NCI-H69 (cell line): ENCODE data around the gene GOLGA6L2.
"Not testable (repeated sequence)": the region's sequence is repeated elsewhere in the genome, so short reads cannot be mapped to it uniquely, and the experiment has no call there.

Experiments used
- DNase-seq: peaks from one replicate; lab custom pipeline; 2025; lab: John Stamatoyannopoulos, UW

Gene GOLGA6L2

DNA sequence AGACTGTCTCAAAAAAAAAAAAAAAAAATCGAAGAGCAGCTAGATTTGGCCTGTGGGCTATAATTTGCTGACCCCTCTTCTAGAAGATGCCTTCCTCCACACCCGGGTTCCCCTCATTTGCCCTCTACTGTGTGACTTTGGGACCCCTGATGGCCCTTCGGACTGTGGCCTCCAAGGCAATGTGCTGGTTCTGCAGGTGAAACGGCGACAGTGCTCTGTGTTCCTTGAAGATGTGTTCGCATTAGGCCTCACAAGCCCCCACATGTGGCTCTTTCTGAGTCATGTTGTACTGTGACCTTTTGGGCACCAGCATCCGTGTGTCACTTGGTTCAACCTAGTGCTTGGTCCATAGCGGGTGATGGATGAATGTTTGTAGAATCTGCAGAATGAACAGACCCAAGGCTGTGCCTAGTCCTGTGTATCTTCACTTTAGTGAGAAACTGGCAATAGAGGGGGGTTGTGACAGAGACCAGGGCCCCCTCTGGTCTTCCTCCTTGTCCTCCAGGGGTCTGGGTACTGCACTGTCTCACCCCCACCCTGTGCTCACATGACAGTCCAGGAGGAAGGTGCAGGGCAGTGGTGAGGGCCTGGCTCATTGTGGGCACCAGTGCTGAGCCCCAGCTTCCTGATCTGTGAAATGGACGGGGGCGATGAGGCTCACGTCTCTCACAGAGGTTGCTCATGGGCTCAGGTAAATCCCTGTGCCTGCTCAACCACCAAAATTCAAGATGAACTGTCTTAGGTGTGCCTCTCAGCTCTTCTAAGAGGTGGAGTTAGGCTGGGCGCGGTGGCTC is 22.7 kb downstream of the GOLGA6L2 start:
- no peak for DNase-seq

DNA sequence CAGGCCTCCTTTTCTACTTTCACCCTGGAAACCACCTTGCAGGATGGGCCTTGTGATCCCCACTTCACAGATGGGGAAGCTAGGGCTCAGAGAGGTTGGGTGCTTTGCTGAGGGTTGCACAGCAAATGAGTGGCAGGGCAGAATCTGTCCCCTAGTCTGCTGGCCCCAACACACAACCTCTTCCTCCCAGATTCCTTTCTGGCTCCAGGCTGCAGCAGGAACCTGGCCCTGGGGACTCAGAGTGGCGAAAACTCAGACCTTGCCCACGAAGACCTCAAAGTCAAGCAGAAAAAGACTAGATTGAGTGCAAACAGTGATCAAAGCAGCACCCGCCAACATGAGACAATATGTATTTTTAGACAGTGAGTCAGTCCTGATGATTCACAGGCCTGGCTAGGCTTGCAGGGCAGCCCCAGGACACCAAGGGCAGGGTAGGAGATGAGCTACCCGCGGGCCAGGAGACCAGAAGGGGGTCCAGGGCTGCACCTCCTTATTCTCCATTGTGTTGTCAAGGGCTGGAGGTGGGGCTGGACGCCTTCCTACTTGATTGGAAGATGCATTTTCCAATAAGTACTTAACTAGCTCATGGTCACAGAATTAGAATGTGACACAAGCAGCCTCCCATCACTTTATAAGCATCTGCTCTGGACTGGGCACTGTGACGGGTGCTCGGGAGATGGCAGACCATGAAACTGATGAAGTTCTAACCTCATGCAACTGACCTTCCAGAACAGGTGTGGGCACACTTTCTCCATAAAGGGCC is 23.9 kb downstream of the GOLGA6L2 start:
- no peak for DNase-seq

DNA sequence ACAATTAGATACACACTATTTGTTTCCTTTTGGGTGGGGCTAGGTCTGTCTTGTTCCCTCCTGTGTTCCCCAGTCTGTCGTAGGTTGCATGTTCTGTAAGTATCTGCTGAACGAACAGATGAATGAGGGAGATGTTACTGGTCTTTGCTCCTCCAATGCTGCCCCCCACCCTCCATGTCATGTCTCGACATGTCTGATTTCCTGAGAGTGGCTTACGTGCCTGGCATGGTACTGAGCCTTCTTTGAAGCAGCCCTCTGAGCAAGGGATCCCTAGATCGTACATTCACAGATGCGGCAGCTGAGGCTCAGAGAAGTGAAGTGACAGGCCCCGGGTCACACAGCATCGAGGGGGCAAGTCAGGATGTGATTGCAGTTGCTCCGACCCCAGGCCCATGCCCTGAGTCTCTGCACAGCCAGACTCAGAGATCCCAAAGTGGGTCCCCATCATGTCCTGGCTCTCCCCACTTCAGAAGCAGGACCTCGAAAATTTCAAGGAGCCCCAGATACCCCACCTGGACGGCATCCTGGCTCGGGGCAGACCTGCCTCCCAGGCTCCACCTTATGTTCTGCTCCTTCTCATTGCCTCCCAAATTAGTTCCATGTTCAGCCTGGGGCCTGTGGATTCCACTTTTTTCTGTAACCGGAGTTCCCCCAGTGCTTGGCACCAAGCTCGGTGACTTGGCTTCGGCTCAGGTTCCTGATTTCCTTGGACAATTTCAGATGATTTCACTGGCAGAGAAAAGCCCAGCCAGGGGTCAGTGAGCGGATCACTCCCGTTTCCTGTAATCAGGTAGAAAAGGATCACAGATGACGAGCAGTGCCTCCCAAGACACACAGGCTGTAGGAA is 24.7 kb downstream of the GOLGA6L2 start:
- no peak for DNase-seq

- DNase-seq, result no peak
These were observed 26.1 kb downstream of the GOLGA6L2 start for GRCh38 chr15:23420806-23421575.

DNA sequence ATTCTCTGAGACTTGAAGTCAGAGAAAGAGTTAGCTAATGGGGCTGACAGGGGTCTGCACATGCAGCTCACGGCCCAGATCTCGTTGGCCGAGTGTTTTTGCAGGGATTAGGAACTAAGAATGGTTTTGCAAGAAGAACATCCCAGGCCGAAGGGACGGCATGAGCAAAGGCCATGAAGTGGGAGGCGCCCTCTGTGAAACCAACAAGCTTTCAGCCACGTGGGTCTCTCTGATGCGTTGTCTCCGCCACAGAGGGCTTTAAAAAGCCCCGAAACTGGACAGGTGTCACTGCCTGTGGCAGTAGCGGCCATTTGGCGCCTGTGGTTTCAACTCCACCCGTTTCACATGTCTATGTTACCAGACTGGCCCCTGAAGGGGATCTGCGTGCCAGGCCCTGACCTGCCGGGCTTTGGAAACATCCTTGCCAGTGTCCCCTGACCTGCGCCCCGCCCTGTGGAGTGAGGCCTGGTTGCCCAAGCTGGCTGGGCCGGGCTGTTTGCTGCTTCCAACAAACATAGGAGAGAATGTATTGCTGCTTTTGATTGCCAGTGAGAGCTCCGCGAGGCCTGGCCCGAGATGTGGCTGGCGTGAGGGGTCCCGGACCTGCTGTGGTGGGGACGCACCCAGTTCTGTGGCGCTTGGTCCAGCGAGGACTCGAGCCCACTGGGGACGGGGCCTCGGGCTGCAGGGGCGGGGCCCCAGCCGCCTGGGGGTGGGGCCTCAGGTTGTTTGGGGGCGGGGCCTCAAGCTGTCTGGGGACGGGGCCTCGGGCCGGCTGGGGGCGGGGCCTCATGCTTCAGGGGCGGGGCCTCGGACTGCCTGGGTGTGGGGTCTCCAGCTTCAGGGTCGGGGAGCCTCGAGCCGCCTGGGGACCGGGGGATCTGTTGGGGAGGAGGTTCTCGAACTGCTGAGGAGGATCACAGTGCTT is 30.4 kb downstream of the GOLGA6L2 start:
- DNase-seq, result no peak

DNA sequence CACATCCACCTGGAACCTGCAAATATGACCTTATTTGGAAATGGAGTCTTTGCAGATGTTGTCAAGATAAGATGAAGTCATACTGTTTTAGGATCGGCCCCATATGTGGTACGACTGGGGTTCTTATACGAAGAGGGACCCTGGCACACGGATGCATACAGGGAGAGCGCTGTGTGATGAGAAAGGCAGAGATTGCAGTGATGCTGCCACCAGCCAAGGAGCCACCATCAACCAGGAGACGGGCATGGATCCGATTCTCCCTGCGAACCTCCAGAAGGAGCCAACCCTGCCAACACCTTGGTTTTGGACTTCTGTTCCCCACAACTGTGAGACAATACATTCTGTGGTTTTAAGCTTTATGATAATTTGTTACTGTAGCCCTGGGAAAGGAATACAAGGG is 31.2 kb downstream of the GOLGA6L2 start:
- DNase-seq, result not testable (repeated sequence)

DNA sequence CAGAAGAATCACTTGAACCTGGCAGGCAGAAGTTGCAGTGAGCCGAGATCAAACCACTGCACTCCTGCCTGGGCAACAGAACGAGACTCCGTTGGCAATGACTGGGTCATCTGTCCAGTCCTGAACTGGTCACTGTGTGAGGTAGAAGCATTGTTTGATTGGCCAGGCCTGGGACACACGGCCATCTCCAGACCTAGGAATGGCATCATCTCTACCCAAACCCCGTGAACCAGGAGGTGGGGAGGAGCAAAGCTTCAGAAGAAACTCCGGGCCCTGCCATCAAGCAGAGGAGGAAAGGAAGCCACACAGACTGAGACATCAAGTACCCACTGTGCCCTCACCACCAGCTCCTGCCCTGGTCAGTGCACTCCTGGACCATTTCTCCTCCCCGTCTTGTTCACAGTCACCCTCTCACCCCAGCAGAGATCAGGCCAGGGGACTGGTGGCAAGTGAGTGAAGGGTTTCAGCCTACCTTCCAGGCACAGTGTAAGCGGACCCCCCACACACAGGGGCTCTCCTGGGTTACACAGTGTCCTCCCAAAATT is 31.6 kb downstream of the GOLGA6L2 start:
- DNase-seq, result no peak

DNA sequence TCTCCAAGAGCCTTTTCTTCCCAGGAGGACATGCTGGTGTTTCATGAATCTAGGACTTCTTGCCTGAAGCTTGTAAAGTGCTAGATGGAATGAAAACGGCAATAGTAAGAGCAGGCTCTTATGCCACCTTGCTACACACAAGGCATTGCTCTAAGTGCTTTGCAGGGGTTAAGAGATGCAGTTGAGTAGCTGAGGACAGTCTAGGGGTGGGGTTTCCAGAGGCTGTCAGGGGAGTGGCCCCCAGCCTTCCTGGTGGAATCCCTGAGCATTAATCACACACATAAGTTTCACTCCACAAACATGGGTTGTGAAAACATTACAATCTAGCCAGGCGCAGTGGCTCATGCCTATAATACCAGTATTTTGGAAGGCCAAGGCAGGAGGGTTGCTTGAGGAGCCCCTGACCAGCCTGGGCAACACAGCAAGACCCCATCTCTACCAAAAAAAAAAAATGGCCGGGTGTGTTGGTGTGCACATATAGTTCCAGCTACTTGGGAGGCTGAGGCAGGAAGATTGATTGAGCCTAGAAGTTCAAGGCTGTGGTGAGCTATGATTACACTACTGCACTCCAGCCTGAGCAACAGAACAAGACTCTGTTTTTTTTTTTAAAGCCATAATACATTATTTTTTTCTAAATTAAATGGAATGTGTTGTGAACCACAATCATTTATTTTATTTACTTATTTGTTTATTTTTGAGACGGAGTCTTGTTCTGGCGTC is 34.0 kb downstream of the GOLGA6L2 start:
- DNase-seq, result not testable (repeated sequence)

DNA sequence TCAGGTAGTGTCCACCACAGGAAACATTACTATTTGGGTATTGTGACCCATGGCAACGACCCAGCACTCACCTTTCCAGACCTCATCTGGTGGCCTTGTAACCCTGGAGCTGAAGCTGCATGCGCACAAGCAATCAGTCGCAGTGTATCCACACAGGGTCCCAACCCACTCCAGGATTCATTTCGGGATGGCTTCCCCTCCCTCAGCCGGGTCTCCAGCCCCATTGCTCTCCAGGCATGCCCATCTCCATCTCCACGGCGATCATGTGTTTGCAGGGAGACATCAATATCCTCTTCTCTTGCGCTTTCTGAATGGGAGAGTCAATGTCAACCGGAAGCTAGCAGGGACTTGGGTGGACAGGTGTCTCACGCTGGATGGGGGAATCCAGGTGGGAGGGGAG is 35.2 kb downstream of the GOLGA6L2 start:
- DNase-seq, result no peak

DNA sequence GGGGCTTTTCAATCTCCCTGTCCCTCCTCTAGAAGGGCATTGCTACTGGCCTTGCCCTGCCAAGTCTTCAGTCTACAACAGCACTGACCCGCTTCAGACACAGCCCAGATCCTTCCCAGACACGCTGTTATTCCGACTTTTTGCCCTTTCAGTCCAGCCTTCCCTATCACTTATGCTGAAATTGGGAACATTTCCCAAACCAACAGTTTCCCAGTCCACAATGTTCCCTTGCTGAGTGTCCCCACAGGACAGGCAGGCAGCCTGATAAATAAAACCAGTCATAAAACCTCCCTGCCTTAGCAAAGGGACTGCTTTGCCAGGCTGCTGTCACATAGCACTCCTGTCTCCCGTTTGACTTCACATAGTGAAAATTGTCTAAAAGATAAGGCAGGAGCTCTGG is 43.5 kb downstream of the GOLGA6L2 start:
- no peak for DNase-seq

DNA sequence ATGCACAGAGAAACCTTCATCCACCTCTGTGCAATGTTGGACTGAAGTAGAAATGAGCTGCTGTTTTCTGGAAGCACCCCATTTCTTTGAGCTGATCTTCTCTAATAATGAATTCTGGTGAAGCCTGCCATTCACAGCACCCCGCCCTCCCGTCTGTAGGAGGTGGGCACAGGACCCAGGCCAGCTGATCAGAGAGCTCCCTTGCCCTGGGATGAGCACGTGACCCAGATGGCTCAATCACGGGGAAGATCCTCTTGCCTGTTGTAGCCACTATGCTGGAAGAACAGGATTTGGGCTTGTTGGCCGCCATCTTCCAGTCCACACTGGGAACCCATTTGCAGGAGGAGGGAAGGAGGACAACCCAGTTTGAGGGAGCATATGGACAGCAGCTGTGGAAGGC is 44.5 kb downstream of the GOLGA6L2 start:
- no peak for DNase-seq

- DNase-seq, result no peak
These were observed 44.9 kb downstream of the GOLGA6L2 start for GRCh38 chr15:23402140-23402539.

DNA sequence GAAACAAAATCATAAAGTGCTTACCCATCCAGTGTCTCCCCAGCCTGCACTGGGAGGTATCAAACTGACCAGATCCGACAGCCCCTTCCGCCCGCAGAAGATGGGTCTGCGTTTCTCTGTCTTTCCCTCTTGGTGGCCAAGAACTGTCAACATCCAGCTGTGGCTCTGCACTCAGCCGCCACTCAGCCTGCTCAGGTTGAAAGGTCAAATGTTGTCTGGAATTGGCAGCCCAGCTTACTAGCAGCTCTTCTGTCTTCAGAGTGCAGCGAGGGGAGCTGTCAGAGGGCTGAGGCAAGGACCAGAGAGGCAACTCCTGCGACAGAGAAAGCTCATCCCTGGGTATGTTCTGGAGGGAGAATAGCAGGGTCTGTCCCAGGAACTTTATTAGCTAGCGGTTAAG is 45.4 kb downstream of the GOLGA6L2 start:
- no peak for DNase-seq

- not testable (repeated sequence) for DNase-seq
These were observed 47.8 kb downstream of the GOLGA6L2 start for GRCh38 chr15:23399207-23399606.

DNA sequence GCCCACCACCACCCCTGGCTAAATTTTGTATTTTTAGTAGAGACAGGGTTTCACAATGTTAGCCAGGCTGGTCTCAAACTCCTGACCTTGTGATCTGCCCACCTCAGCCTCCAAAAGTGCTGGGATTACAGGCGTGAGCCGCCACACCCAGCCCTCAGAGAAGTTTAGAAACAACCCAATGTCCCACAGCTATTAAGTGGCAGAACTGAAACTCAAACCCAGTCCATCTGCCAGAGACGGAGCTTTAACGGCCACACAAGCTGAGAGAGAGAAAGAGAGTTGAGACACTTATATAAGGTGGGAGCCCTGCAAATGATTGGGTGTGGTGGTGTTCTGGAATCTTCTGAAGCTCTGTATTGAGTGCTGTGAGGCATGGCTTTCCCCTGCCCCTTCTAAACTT is 48.7 kb downstream of the GOLGA6L2 start:
- not testable (repeated sequence) for DNase-seq

- no peak for DNase-seq
These were observed 49.3 kb downstream of the GOLGA6L2 start for GRCh38 chr15:23397779-23398178.

DNA sequence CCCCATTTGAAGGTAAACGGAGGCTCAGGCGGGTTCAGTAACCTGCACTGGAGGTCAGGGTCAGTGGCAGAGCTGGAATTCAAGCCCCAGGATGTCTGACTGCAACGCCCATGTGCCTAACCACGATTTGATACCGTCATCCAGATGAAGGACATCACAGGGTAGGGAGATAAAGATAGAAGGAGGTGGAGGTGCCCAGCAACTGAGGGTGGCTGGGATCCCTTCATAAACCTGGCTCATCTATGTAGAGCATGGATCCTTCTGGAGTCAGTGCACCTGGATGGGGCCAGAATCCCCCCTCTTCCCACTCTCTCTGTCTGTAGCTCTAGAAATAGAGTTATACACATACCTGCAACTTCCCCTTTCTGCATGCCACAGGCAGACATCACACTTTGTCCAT is 51.2 kb downstream of the GOLGA6L2 start:
- no peak for DNase-seq

GRCh38 chr15:23395030-23395692 is 51.9 kb downstream of the GOLGA6L2 start:
- no peak for DNase-seq
